Measurements from ENCODE around the gene WNT7B.

The WNT7B gene

GRCh38 chr22:45997077-45997776 is 20.3 kb upstream of the WNT7B start:
- DNase-seq (ENCODE audit: low spot score), result peak; percentile 90
- FAIRE-seq, result peak; percentile 78

DNA sequence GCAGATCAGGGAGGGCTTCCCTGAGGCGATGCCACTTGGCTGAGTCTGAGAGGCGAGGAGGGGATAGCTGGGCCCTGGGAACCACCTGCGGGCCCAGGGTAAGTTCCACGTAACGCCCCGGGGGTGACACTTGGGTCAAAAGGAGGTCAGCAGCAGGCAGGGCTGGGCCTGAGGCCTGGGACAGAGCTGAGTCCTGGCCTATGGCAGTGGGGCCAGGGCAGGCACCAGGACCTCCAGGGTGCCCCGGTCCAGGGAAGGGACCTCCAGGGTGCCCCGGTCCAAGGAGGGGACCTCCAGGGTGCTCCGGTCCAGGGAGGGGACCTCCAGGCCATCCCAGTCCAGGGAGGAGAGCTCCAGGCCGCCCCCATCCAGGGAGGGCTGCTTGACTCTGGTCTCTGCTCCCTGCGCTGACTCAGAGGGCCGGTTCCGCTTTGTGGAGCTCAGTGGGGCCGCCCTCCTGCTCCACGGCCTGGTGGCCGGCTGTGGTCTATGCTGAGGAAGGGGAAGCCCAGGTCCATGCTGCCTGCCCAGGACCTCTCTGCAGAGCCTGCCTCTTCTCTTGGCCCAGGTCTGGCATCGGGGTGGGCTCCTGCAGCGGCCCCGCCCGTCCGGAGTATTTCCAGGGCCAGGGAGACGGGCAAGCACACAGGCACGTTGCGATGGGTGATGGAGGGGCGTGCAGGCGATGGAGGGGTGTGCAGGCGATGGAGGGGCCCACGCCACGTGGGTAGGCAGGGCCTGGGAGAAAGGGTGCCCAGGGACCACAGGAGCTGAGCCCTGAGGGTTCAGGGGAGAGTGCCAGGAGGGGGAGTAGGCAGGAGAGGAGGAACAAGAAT is 19.5 kb upstream of the WNT7B start:
- peak; percentile 82 for DNase-seq (ENCODE audit: low spot score)

DNA sequence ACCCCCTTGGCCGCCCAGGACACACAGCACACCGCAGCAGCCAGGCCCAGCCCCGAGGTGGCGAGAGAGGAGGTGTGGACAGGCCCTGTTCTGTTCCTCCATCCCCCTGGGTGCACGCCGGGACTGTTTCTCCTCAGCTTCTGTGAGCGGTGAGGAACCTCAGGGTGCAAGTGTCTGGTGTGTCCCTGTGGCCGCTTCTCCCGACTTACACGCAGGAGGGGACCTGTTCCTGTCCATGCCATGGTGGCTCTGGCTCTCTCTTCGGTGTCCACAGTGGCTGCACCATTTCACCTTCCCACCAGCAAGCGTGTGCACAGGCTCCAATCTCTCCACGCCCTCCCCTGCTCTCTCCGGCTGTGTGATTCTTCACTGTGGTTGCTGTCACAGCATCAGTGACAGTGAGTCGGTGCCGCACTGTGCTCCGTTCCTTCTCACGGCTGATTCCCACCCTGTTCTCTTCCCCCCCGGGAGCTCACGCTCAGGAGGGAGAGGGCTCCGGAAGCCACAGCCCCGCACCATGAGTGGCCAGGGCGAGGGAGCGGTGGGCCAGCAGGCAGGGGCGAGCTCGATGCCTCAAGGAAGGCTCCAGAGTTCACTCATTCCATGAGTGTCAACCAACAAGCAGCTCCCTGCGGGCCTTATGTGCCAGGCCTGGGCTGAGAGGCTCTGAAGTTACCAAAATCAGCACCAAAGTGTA is 18.6 kb upstream of the WNT7B start:
- DNase-seq (ENCODE audit: low spot score), result no peak
- FAIRE-seq, result no peak

More for the DNA sequence above, 19.5 kb upstream of the WNT7B start:
- FAIRE-seq, result peak; percentile 77

DNA sequence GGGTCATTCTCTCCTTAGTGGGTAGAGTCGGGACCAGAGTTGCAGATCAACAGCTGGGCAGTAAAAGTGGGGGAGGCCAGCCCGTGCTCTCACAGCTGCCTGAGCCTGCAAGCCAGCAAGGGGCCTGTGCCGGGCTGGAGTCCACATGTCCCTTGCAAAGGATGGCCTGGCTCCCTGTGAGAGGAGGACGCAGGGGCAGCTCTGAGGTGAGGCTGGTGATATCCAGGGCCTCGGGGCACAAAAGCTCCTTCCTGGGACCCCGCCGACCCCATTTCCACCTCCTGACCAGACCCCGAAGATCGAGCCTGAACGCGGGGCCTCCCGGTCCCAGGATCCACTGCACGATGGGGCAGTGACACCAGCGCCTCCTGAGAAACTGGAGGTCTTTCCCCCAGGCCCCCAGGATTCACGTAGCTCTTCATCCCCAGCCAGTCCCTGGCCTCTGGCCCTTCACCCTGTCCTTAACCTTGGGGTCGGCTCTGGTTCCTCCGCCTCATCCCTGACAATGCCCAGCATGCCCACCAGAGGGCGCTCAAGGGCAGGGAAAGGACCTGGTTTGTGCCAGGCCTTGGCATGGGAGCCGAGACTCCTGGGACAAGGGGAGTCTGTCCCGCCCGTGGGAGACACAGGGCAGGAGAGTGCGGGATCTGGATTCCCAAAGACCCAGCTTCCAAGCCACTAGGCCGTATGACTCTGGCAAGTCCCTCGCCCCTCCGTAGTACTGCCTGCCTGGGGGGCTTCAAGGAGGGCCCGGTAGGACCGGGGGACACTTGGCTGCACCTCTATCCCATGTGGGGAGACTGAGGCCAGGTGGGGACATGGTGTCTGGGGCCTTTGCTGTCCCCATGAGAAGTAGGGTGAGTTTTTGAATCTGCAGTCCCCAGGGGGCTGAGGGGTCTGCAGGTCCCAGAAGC is 17.8 kb upstream of the WNT7B start:
- DNase-seq (ENCODE audit: low spot score) (peak; percentile 47), FAIRE-seq (no peak)

DNA sequence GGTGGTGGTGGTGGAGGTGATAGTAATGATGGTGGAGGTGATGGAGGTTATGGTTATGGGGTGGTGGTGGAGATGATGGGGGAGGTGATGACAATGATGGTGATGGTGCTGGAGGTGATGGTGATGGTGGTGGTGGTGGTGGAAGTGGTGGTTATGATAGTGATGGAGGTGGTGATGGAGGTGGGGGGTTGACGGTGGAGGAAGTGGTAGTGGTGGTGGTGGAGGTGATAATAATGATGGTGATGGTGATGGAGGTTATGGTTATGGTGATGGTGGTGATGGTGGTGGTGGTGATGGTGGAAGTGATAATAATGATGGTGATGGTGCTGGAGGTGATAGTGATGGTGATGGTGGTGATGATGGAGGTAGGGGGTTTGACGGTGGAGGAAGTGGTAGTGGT is 16.9 kb upstream of the WNT7B start:
- FAIRE-seq, result no peak
- no peak for DNase-seq (ENCODE audit: low spot score)

DNA sequence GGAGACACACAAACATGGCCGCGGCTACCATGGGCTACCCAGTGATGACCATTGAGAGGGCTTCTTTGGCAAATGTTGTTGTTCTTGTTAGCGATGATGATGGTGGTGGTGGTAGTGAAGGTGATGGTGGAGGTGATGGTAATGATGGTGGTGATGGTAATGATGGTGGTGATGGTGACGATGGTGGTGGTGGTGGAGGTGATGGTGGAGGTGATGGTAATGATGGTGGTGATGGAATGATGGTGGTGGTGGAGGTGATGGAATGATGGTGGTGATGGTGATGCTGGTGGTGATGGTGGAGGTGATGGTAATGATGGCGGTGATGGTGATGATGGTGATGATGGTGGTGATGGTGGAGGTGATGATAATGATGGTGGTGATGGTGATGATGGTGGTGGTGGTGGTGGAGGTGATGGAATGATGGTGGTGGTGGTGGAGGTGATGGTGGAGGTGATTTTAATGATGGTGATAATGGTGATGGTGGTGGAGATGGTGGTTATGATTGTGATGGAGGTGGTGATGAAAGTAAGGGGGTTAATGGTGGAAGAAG is 16.3 kb upstream of the WNT7B start:
- no peak for FAIRE-seq
- no peak for DNase-seq (ENCODE audit: low spot score)

GRCh38 chr22:45992737-45993136 is 15.8 kb upstream of the WNT7B start:
- FAIRE-seq, result no peak
- no peak for DNase-seq (ENCODE audit: low spot score)

DNA sequence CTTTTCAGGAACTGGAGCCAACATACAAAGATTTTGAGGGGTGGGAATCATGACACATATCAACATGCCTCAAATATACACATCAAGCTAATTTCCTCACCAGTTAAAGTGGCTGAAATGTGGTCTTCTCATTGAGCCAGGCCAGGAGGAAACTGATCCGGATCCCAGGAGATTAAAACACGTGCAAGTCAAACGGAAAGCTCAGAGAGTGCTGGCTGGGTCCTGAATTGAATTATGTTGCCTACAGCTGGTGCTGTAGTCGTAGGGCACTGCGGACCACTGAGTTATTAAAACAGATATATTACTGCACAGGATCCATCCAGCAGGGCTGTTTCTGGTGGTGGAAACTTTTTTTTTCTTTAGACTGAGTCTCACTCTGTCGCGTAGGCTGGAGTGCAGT is 14.1 kb upstream of the WNT7B start:
- no peak for DNase-seq (ENCODE audit: low spot score)
- FAIRE-seq, result no peak

GRCh38 chr22:45987136-45987861 is 10.3 kb upstream of the WNT7B start:
- FAIRE-seq (no peak), DNase-seq (ENCODE audit: low spot score) (no peak)

GRCh38 chr22:45984316-45984916 is 7.5 kb upstream of the WNT7B start:
- FAIRE-seq, result no peak
- no peak for DNase-seq (ENCODE audit: low spot score)

GRCh38 chr22:45983797-45984196 is 6.8 kb upstream of the WNT7B start:
- FAIRE-seq (no peak), DNase-seq (ENCODE audit: low spot score) (no peak)

GRCh38 chr22:45980761-45981160 is 3.8 kb upstream of the WNT7B start:
- DNase-seq (ENCODE audit: low spot score), result no peak
- FAIRE-seq, result no peak

DNA sequence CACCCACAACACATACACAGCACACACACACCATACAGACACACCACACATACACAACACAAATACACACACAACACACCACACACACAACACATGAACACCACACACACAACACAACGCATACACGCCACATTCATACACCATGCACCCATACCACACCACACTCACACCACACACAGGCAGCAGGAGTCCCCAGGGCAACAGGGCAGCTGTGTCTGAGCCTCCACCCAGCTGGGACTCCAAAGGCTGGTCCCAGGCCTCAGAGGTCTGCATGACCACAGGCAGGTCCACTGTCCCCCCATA is 3.3 kb upstream of the WNT7B start:
- no peak for FAIRE-seq
- DNase-seq (ENCODE audit: low spot score), result no peak

DNA sequence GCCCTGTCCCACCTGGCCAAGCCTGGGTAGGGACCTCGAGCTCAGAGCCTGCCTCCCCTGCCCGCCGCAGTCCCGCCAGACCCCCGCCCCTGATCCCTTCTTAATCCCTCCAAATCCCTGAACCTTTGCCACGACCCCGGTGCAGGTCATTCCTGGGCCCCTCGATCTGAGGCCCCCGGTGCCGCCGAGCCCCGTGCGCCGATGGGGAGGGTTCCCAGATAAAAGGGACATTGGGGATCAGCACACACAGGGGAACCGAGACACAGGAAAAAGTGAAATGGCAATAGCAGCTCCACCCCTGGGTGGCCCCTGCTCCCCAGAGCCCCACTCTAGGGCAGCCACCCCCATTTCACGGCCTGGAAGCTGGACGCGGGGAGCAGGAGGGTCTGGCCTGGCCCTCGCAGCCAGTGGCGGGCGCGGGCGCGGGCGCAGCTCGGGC is 1.3 kb upstream of the WNT7B start:
- no peak for FAIRE-seq
- DNase-seq (ENCODE audit: low spot score), result no peak

DNA sequence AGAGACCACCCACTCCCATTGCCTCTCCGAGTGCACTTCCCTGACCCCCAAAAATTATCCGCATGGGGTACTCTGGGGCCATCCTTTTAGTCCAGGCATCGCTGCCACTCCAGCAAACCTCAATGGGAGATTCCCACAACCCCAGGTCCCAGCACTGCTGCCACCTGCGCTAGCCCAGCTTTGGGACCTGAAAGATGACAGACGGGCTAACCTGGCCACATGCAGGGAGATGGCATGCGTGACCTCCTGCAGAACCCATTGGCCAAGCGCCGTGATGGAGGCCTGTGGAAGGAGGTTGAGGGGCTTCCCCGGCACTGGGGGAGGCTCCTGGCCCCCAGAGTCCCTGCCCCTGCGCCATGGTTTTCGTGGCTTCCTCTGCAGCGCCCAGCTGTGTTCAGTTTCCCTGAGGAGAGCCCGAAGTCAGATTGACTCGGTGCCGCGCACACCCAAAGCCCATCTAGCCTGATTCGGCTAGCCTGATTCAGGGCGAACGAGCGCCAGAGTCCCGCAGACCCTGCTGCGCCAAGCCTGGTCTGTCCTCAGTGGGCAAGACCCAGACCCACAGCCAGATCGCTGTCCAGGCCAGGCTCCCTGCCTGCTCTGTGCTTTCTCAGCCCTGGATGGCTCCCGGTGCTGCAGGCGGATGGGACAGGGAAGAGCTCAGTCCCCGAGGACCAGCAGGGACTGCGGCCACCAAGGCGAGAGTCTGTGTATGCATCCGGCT is 751 bp upstream of the WNT7B start:
- FAIRE-seq (no peak), DNase-seq (ENCODE audit: low spot score) (no peak)

GRCh38 chr22:45976254-45977002 is 534 bp downstream of the WNT7B start:
- no peak for FAIRE-seq

DNA sequence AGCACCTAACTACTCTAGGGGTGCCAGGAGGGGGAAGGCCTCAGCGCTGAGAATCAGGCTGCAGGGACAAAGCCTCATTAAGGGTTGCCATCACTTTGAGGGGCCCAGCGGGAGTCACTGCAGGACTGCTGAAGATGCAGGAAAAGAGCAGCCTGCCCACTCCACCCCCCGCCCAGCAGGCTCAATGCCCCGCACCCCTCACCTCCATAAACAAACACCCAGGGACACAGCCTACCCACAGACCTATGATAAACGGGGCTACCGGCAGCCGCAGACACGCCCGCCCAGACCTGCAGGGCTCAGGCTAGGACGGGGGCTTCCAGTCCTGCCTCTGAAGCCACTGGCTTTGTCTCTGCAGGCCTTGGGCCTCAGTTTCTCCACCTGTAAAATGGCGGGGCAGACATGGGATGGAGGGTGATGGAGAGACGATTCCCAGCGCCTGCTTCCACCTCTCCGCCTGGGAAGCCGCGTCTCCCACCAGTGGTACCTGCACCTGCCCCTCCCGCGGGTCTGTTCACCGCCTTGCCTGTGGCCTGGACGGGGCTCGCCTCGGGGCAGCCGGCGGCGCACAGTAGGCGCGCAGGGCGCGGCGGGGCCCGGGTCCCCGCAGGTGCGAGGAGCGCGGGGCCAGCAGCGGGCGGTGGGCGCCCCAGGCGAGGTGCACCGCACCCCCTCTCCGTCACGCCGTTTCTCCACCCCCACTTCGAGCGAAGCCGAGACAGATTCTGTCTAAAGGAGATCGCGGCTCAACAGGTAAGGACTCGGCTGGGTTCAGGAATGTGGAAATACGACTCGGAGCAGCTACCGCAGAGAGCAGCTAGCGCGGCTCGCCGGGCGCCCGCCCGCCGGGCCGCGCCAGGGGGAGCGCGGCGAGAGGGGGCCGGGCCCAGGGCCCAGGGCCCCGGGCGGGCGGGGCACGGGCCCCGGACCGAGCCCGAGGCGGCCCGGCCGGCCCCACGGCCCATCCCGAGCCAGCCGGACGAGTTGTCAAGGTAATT is 1.5 kb downstream of the WNT7B start:
- no peak for FAIRE-seq
- no peak for DNase-seq (ENCODE audit: low spot score)

More at GRCh38 chr22:45976254-45977002, 534 bp downstream of the WNT7B start:
- no peak for DNase-seq (ENCODE audit: low spot score)

Data from RCC 7860 (cell line).